ENCODE results near the gene HEXIM2. TPM values are rescaled to one million over a fixed set of nuclear protein-coding genes. Genes with fewer than 3 reads are reported as not detected.

Gene HEXIM2
- total and polyA plus RNA-seq, 2 of the 13 experiments (the other 11 are each of a cell fraction or from before 2014, with no cell fraction given) = 27.1 to 32.4 TPM

DNA sequence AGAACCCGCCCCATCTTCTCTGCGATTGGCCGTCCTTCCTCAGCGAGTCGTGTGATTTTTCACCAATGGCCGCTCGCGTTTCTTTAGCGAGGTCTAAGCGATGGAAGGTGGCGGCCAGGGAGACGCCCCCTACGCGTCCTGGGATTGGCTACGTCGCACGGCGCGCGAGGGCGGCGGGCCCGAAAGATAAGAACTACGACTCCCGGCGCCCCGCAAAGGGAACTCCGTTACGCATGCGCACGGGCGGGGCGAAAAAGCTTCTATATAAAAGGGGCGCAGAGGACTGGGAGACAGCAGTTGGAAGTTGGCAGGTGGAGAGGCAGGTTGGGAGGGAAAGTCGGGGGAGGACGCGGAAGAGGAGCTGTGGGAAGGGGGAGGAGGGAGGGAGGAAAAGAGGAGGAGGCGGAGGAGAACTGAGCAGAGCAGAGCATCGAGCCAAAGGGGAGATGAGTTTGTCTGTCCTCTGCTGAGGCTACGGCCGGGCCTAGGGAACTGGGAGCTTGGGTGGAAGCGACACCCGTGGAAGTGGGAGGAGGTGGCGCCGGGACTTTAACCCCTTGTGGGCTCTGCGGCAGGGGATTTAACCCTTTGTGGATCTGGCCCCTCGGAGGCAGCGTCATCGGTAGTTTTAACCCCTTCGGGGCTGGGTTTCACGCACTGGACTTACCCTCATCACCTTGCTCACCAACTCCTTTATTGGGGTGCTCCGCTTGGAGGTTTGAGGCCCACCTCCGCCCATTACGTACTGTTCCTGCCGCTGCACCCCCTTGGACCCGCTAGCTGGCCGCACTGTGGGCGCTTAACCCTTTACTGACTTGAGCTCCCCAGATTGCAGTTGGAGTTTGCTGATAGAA, 13.3 kb upstream of the HEXIM2 start, which contains the start of gene HEXIM1 (continued):
- TF ChIP-seq ZNF570 (CRISPR knock-in tag; IDR thresholded peaks at IDR 0.05; ENCODE audit: borderline replicate concordance) = no peak
- 0 out of 2 replicates have a peak, but pooled peaks have one; percentile 69 for TF ChIP-seq HNRNPL (IDR thresholded peaks at IDR 0.05; ENCODE audit: low read depth, low read length)
- TF ChIP-seq, protein P1, sequence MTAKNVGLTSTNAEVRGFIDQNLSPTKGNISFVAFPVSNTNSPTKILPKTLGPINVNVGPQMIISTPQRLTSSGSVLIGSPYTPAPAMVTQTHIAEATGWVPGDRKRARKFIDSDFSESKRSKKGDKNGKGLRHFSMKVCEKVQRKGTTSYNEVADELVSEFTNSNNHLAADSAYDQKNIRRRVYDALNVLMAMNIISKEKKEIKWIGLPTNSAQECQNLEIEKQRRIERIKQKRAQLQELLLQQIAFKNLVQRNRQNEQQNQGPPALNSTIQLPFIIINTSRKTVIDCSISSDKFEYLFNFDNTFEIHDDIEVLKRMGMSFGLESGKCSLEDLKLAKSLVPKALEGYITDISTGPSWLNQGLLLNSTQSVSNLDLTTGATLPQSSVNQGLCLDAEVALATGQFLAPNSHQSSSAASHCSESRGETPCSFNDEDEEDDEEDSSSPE (CRISPR knock-in tag; IDR thresholded peaks at IDR 0.05) = peak; percentile 87
- TF ChIP-seq, protein P2, sequence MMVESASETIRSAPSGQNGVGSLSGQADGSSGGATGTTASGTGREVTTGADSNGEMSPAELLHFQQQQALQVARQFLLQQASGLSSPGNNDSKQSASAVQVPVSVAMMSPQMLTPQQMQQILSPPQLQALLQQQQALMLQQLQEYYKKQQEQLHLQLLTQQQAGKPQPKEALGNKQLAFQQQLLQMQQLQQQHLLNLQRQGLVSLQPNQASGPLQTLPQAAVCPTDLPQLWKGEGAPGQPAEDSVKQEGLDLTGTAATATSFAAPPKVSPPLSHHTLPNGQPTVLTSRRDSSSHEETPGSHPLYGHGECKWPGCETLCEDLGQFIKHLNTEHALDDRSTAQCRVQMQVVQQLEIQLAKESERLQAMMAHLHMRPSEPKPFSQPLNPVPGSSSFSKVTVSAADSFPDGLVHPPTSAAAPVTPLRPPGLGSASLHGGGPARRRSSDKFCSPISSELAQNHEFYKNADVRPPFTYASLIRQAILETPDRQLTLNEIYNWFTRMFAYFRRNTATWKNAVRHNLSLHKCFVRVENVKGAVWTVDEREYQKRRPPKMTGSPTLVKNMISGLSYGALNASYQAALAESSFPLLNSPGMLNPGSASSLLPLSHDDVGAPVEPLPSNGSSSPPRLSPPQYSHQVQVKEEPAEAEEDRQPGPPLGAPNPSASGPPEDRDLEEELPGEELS (CRISPR knock-in tag; IDR thresholded peaks at IDR 0.05) = peak; percentile 73
- peak; percentile 77; the same call in 1 of the 2 replicates for TF ChIP-seq ZNF441 (CRISPR knock-in tag; IDR thresholded peaks at IDR 0.05; ENCODE audit: borderline replicate concordance)
- peak; percentile 94 for TF ChIP-seq MED8 (CRISPR knock-in tag; IDR thresholded peaks at IDR 0.05; ENCODE audit: insufficient replicate concordance)
- TF ChIP-seq, protein P3, sequence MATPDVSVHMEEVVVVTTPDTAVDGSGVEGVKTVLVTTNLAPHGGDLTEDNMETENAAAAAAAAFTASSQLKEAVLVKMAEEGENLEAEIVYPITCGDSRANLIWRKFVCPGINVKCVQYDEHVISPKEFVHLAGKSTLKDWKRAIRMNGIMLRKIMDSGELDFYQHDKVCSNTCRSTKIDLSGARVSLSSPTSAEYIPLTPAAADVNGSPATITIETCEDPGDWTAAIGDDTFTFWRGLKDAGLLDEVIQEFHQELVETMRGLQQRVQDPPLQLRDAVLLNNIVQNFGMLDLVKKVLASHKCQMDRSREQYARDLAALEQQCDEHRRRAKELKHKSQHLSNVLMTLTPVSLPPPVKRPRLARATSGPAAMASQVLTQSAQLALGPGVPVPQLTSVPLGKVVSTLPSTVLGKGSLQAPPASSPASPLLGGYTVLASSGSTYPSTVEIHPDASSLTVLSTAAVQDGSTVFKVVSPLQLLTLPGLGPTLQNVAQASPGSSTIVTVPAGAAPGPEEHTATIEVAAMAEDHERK (CRISPR knock-in tag; IDR thresholded peaks at IDR 0.05; ENCODE audit: low read depth) = peak; percentile 97
- TF ChIP-seq XBP1 (CRISPR knock-in tag; IDR thresholded peaks at IDR 0.05) = peak; percentile 66; the same call in 1 of the 2 replicates
- peak; percentile 85 for TF ChIP-seq CREM (IDR thresholded peaks at IDR 0.05)
- no peak for TF ChIP-seq CREM (CRISPR knock-in tag; IDR thresholded peaks at IDR 0.05)
- TF ChIP-seq ZMAT3 (CRISPR knock-in tag; conservative IDR thresholded peaks at IDR 0.05) = peak; percentile 62
- TF ChIP-seq PTBP1 (IDR thresholded peaks at IDR 0.05; ENCODE audit: low read depth, low read length, poor library complexity, severe bottlenecking) = peak; percentile 97
- TF ChIP-seq, protein P4, sequence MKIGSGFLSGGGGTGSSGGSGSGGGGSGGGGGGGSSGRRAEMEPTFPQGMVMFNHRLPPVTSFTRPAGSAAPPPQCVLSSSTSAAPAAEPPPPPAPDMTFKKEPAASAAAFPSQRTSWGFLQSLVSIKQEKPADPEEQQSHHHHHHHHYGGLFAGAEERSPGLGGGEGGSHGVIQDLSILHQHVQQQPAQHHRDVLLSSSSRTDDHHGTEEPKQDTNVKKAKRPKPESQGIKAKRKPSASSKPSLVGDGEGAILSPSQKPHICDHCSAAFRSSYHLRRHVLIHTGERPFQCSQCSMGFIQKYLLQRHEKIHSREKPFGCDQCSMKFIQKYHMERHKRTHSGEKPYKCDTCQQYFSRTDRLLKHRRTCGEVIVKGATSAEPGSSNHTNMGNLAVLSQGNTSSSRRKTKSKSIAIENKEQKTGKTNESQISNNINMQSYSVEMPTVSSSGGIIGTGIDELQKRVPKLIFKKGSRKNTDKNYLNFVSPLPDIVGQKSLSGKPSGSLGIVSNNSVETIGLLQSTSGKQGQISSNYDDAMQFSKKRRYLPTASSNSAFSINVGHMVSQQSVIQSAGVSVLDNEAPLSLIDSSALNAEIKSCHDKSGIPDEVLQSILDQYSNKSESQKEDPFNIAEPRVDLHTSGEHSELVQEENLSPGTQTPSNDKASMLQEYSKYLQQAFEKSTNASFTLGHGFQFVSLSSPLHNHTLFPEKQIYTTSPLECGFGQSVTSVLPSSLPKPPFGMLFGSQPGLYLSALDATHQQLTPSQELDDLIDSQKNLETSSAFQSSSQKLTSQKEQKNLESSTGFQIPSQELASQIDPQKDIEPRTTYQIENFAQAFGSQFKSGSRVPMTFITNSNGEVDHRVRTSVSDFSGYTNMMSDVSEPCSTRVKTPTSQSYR (CRISPR knock-in tag; IDR thresholded peaks at IDR 0.05; ENCODE audit: borderline replicate concordance) = peak; percentile 77
- peak; percentile 24; the same call in 1 of the 2 replicates for TF ChIP-seq ZFP36L2 (CRISPR knock-in tag; IDR thresholded peaks at IDR 0.05)
- peak; percentile 67 for TF ChIP-seq MED1 (CRISPR knock-in tag; IDR thresholded peaks at IDR 0.05)
- TF ChIP-seq ZNF460 (CRISPR knock-in tag; IDR thresholded peaks at IDR 0.05; ENCODE audit: borderline replicate concordance) = no peak
- TF ChIP-seq SRSF4 (IDR thresholded peaks at IDR 0.05; ENCODE audit: low read depth, low read length, poor library complexity, severe bottlenecking) = no peak
- TF ChIP-seq ZNF589 (CRISPR knock-in tag; conservative IDR thresholded peaks at IDR 0.05) = peak; percentile 91; the same call in 1 of the 2 replicates
- TF ChIP-seq, protein P5, sequence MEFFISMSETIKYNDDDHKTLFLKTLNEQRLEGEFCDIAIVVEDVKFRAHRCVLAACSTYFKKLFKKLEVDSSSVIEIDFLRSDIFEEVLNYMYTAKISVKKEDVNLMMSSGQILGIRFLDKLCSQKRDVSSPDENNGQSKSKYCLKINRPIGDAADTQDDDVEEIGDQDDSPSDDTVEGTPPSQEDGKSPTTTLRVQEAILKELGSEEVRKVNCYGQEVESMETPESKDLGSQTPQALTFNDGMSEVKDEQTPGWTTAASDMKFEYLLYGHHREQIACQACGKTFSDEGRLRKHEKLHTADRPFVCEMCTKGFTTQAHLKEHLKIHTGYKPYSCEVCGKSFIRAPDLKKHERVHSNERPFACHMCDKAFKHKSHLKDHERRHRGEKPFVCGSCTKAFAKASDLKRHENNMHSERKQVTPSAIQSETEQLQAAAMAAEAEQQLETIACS (CRISPR knock-in tag; IDR thresholded peaks at IDR 0.05) = 0 out of 2 replicates have a peak, but pooled peaks have one; percentile 22
